GM23248 (cell line): Measurements from ENCODE around the gene ACCS. TPM values are rescaled to one million over a fixed set of nuclear protein-coding genes. Genes with fewer than 3 reads are reported as not detected.
A peak's percentile ranks its signal among the peaks of the same experiment; 100 is the strongest.

ENCODE experiments used
- DNase-seq: peaks from one replicate; pipeline ENCODE4 v3.0.0-alpha.2; 2015
- H2AFZ ChIP-seq: fragments of 200-600 bp; sonication (generic); 2 replicates; pipeline ENCODE4 v1.6.1; 2016; ENCODE audit warnings: antibody characterized with exemption
- H3F3A ChIP-seq: fragments of 200-600 bp; sonication (generic); 2 replicates; pipeline ENCODE4 v1.6.1; 2016; ENCODE audit warnings: mild to moderate bottlenecking, antibody characterized with exemption, mixed run types; ENCODE audit not compliant: insufficient read depth
- H3K27ac ChIP-seq: fragments of 200-600 bp; sonication (generic); 2 replicates; pipeline ENCODE4 v1.5.1; 2016; ENCODE audit warnings: mild to moderate bottlenecking
- H3K27me3 ChIP-seq: fragments of 200-600 bp; sonication (generic); replicated peaks from 2 replicates; pipeline ENCODE4 v1.6.1; 2016; ENCODE audit warnings: mild to moderate bottlenecking; ENCODE audit not compliant: insufficient read depth
- H3K36me3 ChIP-seq: fragments of 200-600 bp; sonication (generic); 2 replicates; pipeline ENCODE4 v1.6.1; 2016; ENCODE audit warnings: low read depth, mild to moderate bottlenecking
- H3K4me1 ChIP-seq: fragments of 200-600 bp; sonication (generic); 2 replicates; pipeline ENCODE4 v1.6.1; 2016; ENCODE audit warnings: mild to moderate bottlenecking; ENCODE audit not compliant: insufficient read depth
- H3K4me2 ChIP-seq: fragments of 200-600 bp; sonication (generic); one replicate; pipeline ENCODE4 v1.6.1; 2016; ENCODE audit warnings: mild to moderate bottlenecking; ENCODE audit not compliant: unreplicated experiment
- H3K4me3 ChIP-seq: fragments of 200-600 bp; sonication (generic); 2 replicates; pipeline ENCODE4 v1.5.1; 2016; ENCODE audit warnings: mild to moderate bottlenecking
- H3K79me2 ChIP-seq: fragments of 200-600 bp; sonication (generic); 2 replicates; pipeline ENCODE4 v1.6.1; 2016; ENCODE audit warnings: mild to moderate bottlenecking; ENCODE audit not compliant: insufficient read depth
- H3K9ac ChIP-seq: fragments of 200-600 bp; sonication (generic); 2 replicates; pipeline ENCODE4 v1.6.1; 2016; ENCODE audit warnings: mild to moderate bottlenecking
- H3K9me2 ChIP-seq: fragments of 200-600 bp; sonication (generic); 2 replicates; pipeline ENCODE4 v1.6.1; 2016; ENCODE audit warnings: mixed run types, mild to moderate bottlenecking, moderate library complexity; ENCODE audit not compliant: insufficient read depth
- H3K9me3 ChIP-seq: fragments of 200-600 bp; sonication (generic); one replicate; pipeline ENCODE4 v1.6.1; 2017; ENCODE audit warnings: low read depth
- H4K20me1 ChIP-seq: fragments of 200-600 bp; sonication (generic); 2 replicates; pipeline ENCODE4 v1.6.0; 2016; ENCODE audit not compliant: insufficient read depth
- EZH2 ChIP-seq: fragments of 200-600 bp; sonication (generic); IDR thresholded peaks from 2 replicates; pipeline ENCODE4 v1.6.1; 2018; ENCODE audit warnings: antibody characterized with exemption, mild to moderate bottlenecking; ENCODE audit not compliant: insufficient read depth, poor library complexity, severe bottlenecking
- EZH2phosphoT487 ChIP-seq: fragments of 200-600 bp; sonication (generic); IDR thresholded peaks from 2 replicates; pipeline ENCODE4 v1.6.1; 2018; ENCODE audit warnings: antibody characterized with exemption, moderate library complexity, mild to moderate bottlenecking, low read depth; ENCODE audit not compliant: insufficient read depth
- WGBS, 2 experiments: methylation state at CpG; one replicate each; pipeline ENCODE4 v1.1.6; 2015 to 2017; ENCODE audit warnings: low lambda C conversion rate in 2 of 2, low coverage in 1 of 2; ENCODE audit errors: missing lambda C conversion rate in 2 of 2; 5-methylcytosine and 5-hydroxymethylcytosine counted together
- in situ Hi-C: fragments of 300-500 bp; cut with MboI; formaldehyde crosslinking; loops from 2 replicates; pipeline ENCODE4 v1.15.0; 2020
- polyA plus RNA-seq: library from polyadenylated mRNA; unstranded; fragments of >200 nt; fragmentation: Nextera tagmentation; extraction: Ambion mirVana; gene quantifications from 2 replicates; pipeline ENCODE4 v1.2.1, GENCODE V29; 2016
- total RNA-seq: library from RNA; depleted of rRNA; stranded (reverse); fragments of >200 nt; shearing (Covaris generic); gene quantifications from 2 replicates; pipeline ENCODE4 v1.2.3, GENCODE V29; 2014

Gene ACCS
- total and polyA plus RNA-seq, 2 experiments from 2014 or later = 13.3 to 13.7 TPM

DNA sequence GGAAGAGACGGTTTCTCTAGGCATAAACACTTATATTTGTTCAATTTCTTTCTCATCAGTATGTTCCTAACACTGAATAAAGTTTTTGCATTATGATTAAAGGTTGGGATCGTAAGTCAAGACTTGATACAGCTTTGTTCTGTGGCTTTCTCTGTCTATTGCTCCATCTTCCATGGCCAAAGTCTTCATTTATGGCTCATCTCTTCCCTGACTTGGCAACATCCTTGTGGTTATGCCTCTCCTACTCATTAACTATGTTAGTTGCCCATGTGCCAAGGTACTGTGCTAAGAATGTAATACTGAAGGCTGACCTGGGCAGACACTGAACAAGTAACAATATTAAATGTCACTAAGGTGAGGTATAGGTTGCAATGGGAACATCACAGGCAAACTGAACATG lies 19.9 kb upstream of the ACCS start:
- Histone ChIP-seq H2AFZ (no peak overlapping the region), H3K9me3 (no peaks in the 10 kb centered on the region), H3K4me1 (no peaks in the 10 kb centered on the region), H3K4me2 (no peak overlapping the region), H3K4me3 (no peak overlapping the region), H4K20me1 (no peaks in the 10 kb centered on the region), H3F3A (no peaks in the 10 kb centered on the region), H3K27me3 (0 out of 2 replicates have a peak, but pooled peaks cover 3% of the 10 kb centered on the region), H3K9ac (no peak overlapping the region), H3K36me3 (no peaks in the 10 kb centered on the region), H3K79me2 (no peaks in the 10 kb centered on the region), H3K9me2 (no peaks in the 10 kb centered on the region), H3K27ac (no peak overlapping the region)
- in situ Hi-C loops = no loop called here
- DNase-seq = no peak
- TF ChIP-seq EZH2phosphoT487 (no peak), EZH2 (no peak)
- WGBS, 2 experiments = 52 to 60% methylated on average over 2 of the region's 2 CpGs

GRCh38 chr11:44047298-44047697 lies 18.8 kb upstream of the ACCS start:
- Histone ChIP-seq H3K27ac (no peak overlapping the region), H3K36me3 (no peaks in the 10 kb centered on the region), H3F3A (no peaks in the 10 kb centered on the region), H3K79me2 (no peaks in the 10 kb centered on the region), H4K20me1 (no peaks in the 10 kb centered on the region), H3K27me3 (0 out of 2 replicates have a peak, but pooled peaks cover 3% of the 10 kb centered on the region), H3K9me2 (no peaks in the 10 kb centered on the region), H3K4me3 (no peak overlapping the region), H3K9ac (no peak overlapping the region), H3K4me1 (no peaks in the 10 kb centered on the region), H3K4me2 (no peak overlapping the region), H3K9me3 (no peaks in the 10 kb centered on the region), H2AFZ (no peak overlapping the region)
- 42 to 45% methylated on average over 2 of the region's 2 CpGs for WGBS, 2 experiments
- no peak for DNase-seq
- TF ChIP-seq EZH2phosphoT487 (no peak), EZH2 (no peak)
- in situ Hi-C loops = no loop called here

DNA sequence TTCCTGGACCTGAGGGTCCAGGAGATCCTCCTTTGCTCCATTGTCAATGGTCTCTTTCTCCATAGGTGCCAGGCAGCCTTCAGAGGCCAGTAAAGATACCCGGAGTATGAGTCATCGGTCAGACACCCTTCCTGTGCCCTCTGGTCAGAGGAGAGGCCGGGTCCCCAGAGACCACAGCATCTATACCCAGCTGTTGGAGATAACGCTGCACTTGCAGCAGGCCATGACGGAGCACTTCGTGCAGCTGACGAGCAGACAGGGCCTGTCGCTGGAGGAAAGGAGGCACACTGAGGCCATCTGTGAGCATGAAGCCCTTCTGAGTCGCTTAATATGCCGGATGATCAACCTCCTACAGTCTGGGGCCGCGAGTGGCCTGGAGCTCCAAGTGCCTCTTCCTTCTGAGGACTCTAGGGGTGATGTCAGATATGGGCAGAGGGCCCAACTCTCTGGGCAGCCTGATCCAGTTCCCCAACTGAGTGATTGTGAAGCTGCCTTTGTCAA lies 18.1 kb upstream of the ACCS start, which contains the start of gene ACCSL:
TSS of gene ACCSL (plus strand) at position 51 of the 501 bp plus-strand sequence. CDS start at position 107, 56 bp downstream.
- H3K27me3 ChIP-seq = 0 out of 2 replicates have a peak, but pooled peaks cover 3% of the 10 kb centered on the region
- TF ChIP-seq EZH2phosphoT487 = no peak
- no peak for TF ChIP-seq EZH2
- no peak within 1 kb of the TSS for H3K4me2 ChIP-seq
- no peaks in the 10 kb centered on the region for H3K9me2 ChIP-seq
- H3K4me1 ChIP-seq = no peaks in the 10 kb centered on the region
- H3K79me2 ChIP-seq = no peaks in the 10 kb centered on the region
- no peak within 1 kb of the TSS for H3K9ac ChIP-seq
- H3K9me3 ChIP-seq = no peaks in the 10 kb centered on the region
- H3K4me3 ChIP-seq = no peak within 1 kb of the TSS
- peak; percentile 50 for DNase-seq
- H4K20me1 ChIP-seq = no peaks in the 10 kb centered on the region
- H3F3A ChIP-seq = no peaks in the 10 kb centered on the region
- in situ Hi-C loops = no loop called here
- H3K36me3 ChIP-seq = no peaks in the 10 kb centered on the region
- 68 to 69% methylated on average over 12 of the region's 12 CpGs for WGBS, 2 experiments
- no peak within 1 kb of the TSS for H2AFZ ChIP-seq
- H3K27ac ChIP-seq = no peak within 1 kb of the TSS

- Histone ChIP-seq H3K27me3 (0 out of 2 replicates have a peak, but pooled peaks cover 3% of the 10 kb centered on the region), H3K4me1 (no peaks in the 10 kb centered on the region), H2AFZ (no peak overlapping the region), H3K36me3 (no peaks in the 10 kb centered on the region), H3K9me3 (no peaks in the 10 kb centered on the region), H4K20me1 (no peaks in the 10 kb centered on the region), H3K9me2 (no peaks in the 10 kb centered on the region), H3K79me2 (no peaks in the 10 kb centered on the region), H3K4me2 (no peak overlapping the region), H3K27ac (no peak overlapping the region), H3F3A (no peaks in the 10 kb centered on the region), H3K9ac (no peak overlapping the region), H3K4me3 (no peak overlapping the region)
- in situ Hi-C loops = loop anchor here (10.0 kb wide), 1 partner anchor 155 kb away; no protein-coding TSS in a partner anchor
- no peak for DNase-seq
- 42 to 52% methylated on average over 3 of the region's 3 CpGs for WGBS, 2 experiments
- no peak for TF ChIP-seq EZH2
- no peak for TF ChIP-seq EZH2phosphoT487
These were observed 16.2 kb upstream of the ACCS start for GRCh38 chr11:44049832-44050231.

GRCh38 chr11:44051171-44051570 lies 14.9 kb upstream of the ACCS start:
- H3K4me3 ChIP-seq = no peak overlapping the region
- no peaks in the 10 kb centered on the region for H3K9me2 ChIP-seq
- in situ Hi-C loops = loop anchor here (10.0 kb wide), 1 partner anchor 156 kb away; no protein-coding TSS in a partner anchor
- H3K36me3 ChIP-seq = no peaks in the 10 kb centered on the region
- H3K4me1 ChIP-seq = no peaks in the 10 kb centered on the region
- H3K27ac ChIP-seq = no peak overlapping the region
- H3K27me3 ChIP-seq = 0 out of 2 replicates have a peak, but pooled peaks cover 3% of the 10 kb centered on the region
- no peak overlapping the region for H2AFZ ChIP-seq
- H3K4me2 ChIP-seq = no peak overlapping the region
- no peaks in the 10 kb centered on the region for H3F3A ChIP-seq
- TF ChIP-seq EZH2 = no peak
- TF ChIP-seq EZH2phosphoT487 = no peak
- no peaks in the 10 kb centered on the region for H3K9me3 ChIP-seq
- no peak for DNase-seq
- H3K9ac ChIP-seq = no peak overlapping the region
- no peaks in the 10 kb centered on the region for H4K20me1 ChIP-seq
- 76 to 77% methylated on average over 4 of the region's 4 CpGs for WGBS, 2 experiments
- H3K79me2 ChIP-seq = no peaks in the 10 kb centered on the region
